ENCODE data around the gene ARPC1B.

GRCh38 chr7:99383791-99384370 lies 9.4 kb downstream of the ARPC1B start:
- TF ChIP-seq CTCF (IDR thresholded peaks at IDR 0.05) (no peak), POLR2A (IDR thresholded peaks at IDR 0.05) (no peak)

Measured in uterus (tissue), 2 donors.